T-helper 17 cell (primary cell): Measurements from ENCODE around the gene SZT2. TPM values are rescaled to one million over a fixed set of nuclear protein-coding genes. Genes with fewer than 3 reads are reported as not detected.

Experiments
- total RNA-seq, 4 donors: library from RNA in 2 of 4; stranded (reverse) in 2 of 4; gene quantifications; one replicate each; pipeline ENCODE4 v1.2.3 and lab custom pipeline; 2022 to 2026

Gene SZT2
- total RNA-seq, 2 donors from 2014 or later, result 87.0 to 92.1 TPM

Other genes with a start within 250 kb of the SZT2 start
- 10 to 100 TPM; 20.8 to 24.9 TPM for gene EBNA1BP2, start 217.6 kb upstream of the SZT2 start, total RNA-seq
- gene CFAP57, start 217.6 kb upstream of the SZT2 start, total RNA-seq, result not detected
- gene TMEM125, start 119.9 kb upstream of the SZT2 start, total RNA-seq, result not detected
- not detected for gene C1orf210, start 104.3 kb upstream of the SZT2 start, total RNA-seq
- not detected for gene TIE1, start 88.9 kb upstream of the SZT2 start, total RNA-seq
- gene MPL, start 52.1 kb upstream of the SZT2 start, total RNA-seq, result 10 to 100 TPM in 1 of 2 donors, under 1 TPM in 1; 0.94 to 16.6 TPM
- gene CDC20, start 30.9 kb upstream of the SZT2 start, total RNA-seq, result under 1 TPM; 0.65 to 0.97 TPM
- gene ELOVL1, start 21.9 kb upstream of the SZT2 start, total RNA-seq, result 10 to 100 TPM; 32.3 to 36.9 TPM
- 10 to 100 TPM; 13.7 to 16.4 TPM for gene MED8, start 99 bp upstream of the SZT2 start, total RNA-seq
- 10 to 100 TPM; 14.8 to 24.1 TPM for gene HYI, start 64.0 kb downstream of the SZT2 start, total RNA-seq
- gene PTPRF, start 141.0 kb downstream of the SZT2 start, total RNA-seq, result 1 to 10 TPM in 1 of 2 donors, under 1 TPM in 1; 0.52 to 5.9 TPM